Transverse colon (tissue), 4 donors: ENCODE data around the gene ZFHX3. TPM values are rescaled to one million over a fixed set of nuclear protein-coding genes. Genes with fewer than 3 reads are reported as not detected.

Experiments
- DNase-seq: peaks from one replicate; pipeline ENCODE4 v3.0.0-alpha.2; 2019
- H3K27ac ChIP-seq, 4 donors: fragments of 200-600 bp; sonication (generic); 2 replicates each; pipeline ENCODE4 v1.5.1; 2016 to 2018; ENCODE audit warnings: inconsistent platforms in 4 of 4
- H3K27me3 ChIP-seq: fragments of 200-600 bp; sonication (generic); 2 replicates; pipeline ENCODE4 v1.5.1; 2017; ENCODE audit warnings: inconsistent platforms
- H3K36me3 ChIP-seq, 4 donors: fragments of 200-600 bp; sonication (generic); 2 replicates each; pipeline ENCODE4 v1.5.1; 2017 to 2019; ENCODE audit warnings: inconsistent platforms in 4 of 4
- H3K4me1 ChIP-seq, 4 donors: fragments of 200-600 bp; sonication (generic); 2 replicates each; pipeline ENCODE4 v1.5.1; 2017 to 2020; ENCODE audit warnings: inconsistent platforms in 4 of 4
- H3K4me3 ChIP-seq, 4 donors: fragments of 200-600 bp; sonication (generic); 1 replicate in 1 of 4; 2 replicates in 3 of 4; pipeline versions ENCODE4 v1.5.1 to v1.6.1; 2017 to 2019; ENCODE audit warnings: inconsistent platforms in 4 of 4
- H3K9me3 ChIP-seq, 2 donors: fragments of 200-600 bp; sonication (generic); 2 replicates each; pipeline ENCODE4 v1.5.1; 2017 to 2019; ENCODE audit warnings: inconsistent platforms in 2 of 2
- CTCF ChIP-seq, 5 experiments: fragments of 200-600 bp in 3 of 5; fragments of 450-650 bp in 2 of 5; sonication (generic) in 3 of 5; IDR thresholded peaks; 1 replicate in 2 of 5; 2 replicates in 3 of 5; pipeline ENCODE4 v1.5.1; 2016 to 2017; ENCODE audit warnings: antibody characterized with exemption in 5 of 5, inconsistent platforms in 3 of 5, mild to moderate bottlenecking in 2 of 5, moderate library complexity in 1 of 5
- EP300 ChIP-seq: sonication (generic); formaldehyde crosslinking; IDR thresholded peaks from one replicate; pipeline ENCODE4 v1.6.1; 2017; ENCODE audit warnings: antibody characterized with exemption, low read depth
- POLR2A ChIP-seq: fragments of 450-650 bp; IDR thresholded peaks from one replicate; pipeline ENCODE4 v1.6.1; 2016; ENCODE audit warnings: antibody characterized with exemption, mild to moderate bottlenecking, moderate library complexity
- POLR2AphosphoS5 ChIP-seq, 3 donors: sonication (generic); formaldehyde crosslinking; IDR thresholded peaks; one replicate each; pipeline ENCODE4 v1.6.1; 2016; ENCODE audit warnings: antibody characterized with exemption in 3 of 3
- WGBS, 2 donors: methylation state at CpG; one replicate each; pipeline ENCODE4 v1.1.5; 2018; ENCODE audit warnings: low coverage in 1 of 2; 5-methylcytosine and 5-hydroxymethylcytosine counted together
- in situ Hi-C, 4 donors: fragments of 200-750 bp; cut with MboI; loops; one replicate each; pipeline versions ENCODE4 v1.15.0 to v1.15.1; 2017; ENCODE audit warnings: low sequenced_read_pairs in 3 of 4, low pct_ligation_motif_present in 1 of 4, low pct_unique_long_range_greater_than_20kb in 1 of 4
- intact Hi-C: fragments of 100-400 bp; cut with DNase I; formaldehyde crosslinking; loops from one replicate; pipeline ENCODE4 v1.15.1; 2023; ENCODE audit warnings: low total_unique reads
- total RNA-seq, 4 donors: library from RNA; depleted of rRNA; stranded (reverse); fragments of >200 nt; gene quantifications; one replicate each; pipeline ENCODE4 v1.1.0, GENCODE V29; 2016

Gene ZFHX3
- total RNA-seq, 4 donors from 2014 or later, result 12.3 to 23.7 (median 15.3) TPM

GRCh38 chr16:72809446-72809845 lies 238.5 kb downstream of the ZFHX3 start:
- H3K9me3 ChIP-seq, result no peaks in the 10 kb centered on the region
- WGBS, 2 donors, result 83 to 92% methylated on average over 4 of the region's 4 CpGs

GRCh38 chr16:72808754-72809153 lies 239.2 kb downstream of the ZFHX3 start:
- 67% methylated on average over 1 of the region's 1 CpG for WGBS, 2 donors
- DNase-seq, result no peak
- intact Hi-C loops, result no loop called here

More at GRCh38 chr16:72809446-72809845, 238.5 kb downstream of the ZFHX3 start:
- Histone ChIP-seq H3K4me1 (peaks cover 0 to 11% (median 0%) of the 10 kb centered on the region in 4 donors), H3K36me3 (peaks cover 0 to 5% (median 0%) of the 10 kb centered on the region in 4 donors), H3K4me3 (no peak overlapping the region), H3K27ac (no peak overlapping the region), H3K27me3 (no peaks in the 10 kb centered on the region)
- TF ChIP-seq CTCF (IDR thresholded peaks at IDR 0.05), result no peak
- no peak for TF ChIP-seq POLR2AphosphoS5 (IDR thresholded peaks at IDR 0.05)
- no peak for TF ChIP-seq EP300
- no peak for TF ChIP-seq POLR2A
- no peak for DNase-seq
- intact Hi-C loops, result no loop called here
- in situ Hi-C loops, result no loop called here

GRCh38 chr16:72807245-72807644 lies 240.7 kb downstream of the ZFHX3 start:
- Histone ChIP-seq H3K4me3 (no peak overlapping the region), H3K36me3 (peaks cover 0 to 5% (median 0%) of the 10 kb centered on the region in 4 donors), H3K4me1 (peaks cover 0 to 11% (median 0%) of the 10 kb centered on the region in 4 donors), H3K9me3 (no peaks in the 10 kb centered on the region), H3K27ac (no peak overlapping the region), H3K27me3 (no peaks in the 10 kb centered on the region)
- TF ChIP-seq CTCF (IDR thresholded peaks at IDR 0.05), result no peak
- TF ChIP-seq EP300, result no peak
- TF ChIP-seq POLR2A, result no peak
- no peak for TF ChIP-seq POLR2AphosphoS5 (IDR thresholded peaks at IDR 0.05)
- intact Hi-C loops, result no loop called here
- in situ Hi-C loops, result no loop called here
- no peak for DNase-seq
- WGBS, 2 donors, result 80 to 100% methylated on average over 2 to 3 of the region's 3 CpGs

More at GRCh38 chr16:72808754-72809153, 239.2 kb downstream of the ZFHX3 start:
- no peaks in the 10 kb centered on the region for H3K9me3 ChIP-seq
- in situ Hi-C loops, result no loop called here
- peaks cover 0 to 11% (median 0%) of the 10 kb centered on the region in 4 donors for H3K4me1 ChIP-seq
- no peaks in the 10 kb centered on the region for H3K27me3 ChIP-seq
- TF ChIP-seq EP300 (no peak), CTCF (IDR thresholded peaks at IDR 0.05) (no peak), POLR2A (no peak), POLR2AphosphoS5 (IDR thresholded peaks at IDR 0.05) (no peak)
- peaks cover 0 to 5% (median 0%) of the 10 kb centered on the region in 4 donors for H3K36me3 ChIP-seq
- no peak overlapping the region for H3K4me3 ChIP-seq
- no peak overlapping the region for H3K27ac ChIP-seq

DNA sequence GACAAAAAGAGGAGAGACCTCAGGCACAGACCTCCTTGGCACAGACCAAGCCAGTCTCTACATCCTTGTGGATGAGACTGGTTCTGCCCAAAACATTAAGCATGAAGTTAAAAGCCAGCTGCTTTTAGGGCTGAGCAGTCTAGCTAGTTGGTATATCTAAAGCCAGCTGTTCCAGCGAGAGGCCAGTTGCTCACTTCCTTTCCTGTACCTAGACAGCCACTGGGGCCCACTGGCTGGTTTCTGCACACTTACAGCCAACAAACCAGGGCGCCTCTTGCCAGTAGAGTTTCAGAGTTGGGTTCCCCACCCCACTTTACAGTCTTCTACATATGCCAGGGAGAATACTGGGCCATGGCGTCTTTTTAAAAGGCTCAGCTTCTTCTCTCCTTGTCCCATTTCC lies 242.4 kb downstream of the ZFHX3 start:
- intact Hi-C loops (no loop called here), in situ Hi-C loops (no loop called here)
- Histone ChIP-seq H3K36me3 (no peaks in the 10 kb centered on the region), H3K27me3 (no peaks in the 10 kb centered on the region), H3K4me1 (peaks cover 0 to 11% (median 0%) of the 10 kb centered on the region in 4 donors), H3K9me3 (no peaks in the 10 kb centered on the region), H3K4me3 (no peak overlapping the region), H3K27ac (no peak overlapping the region)
- WGBS, 2 donors, result 91 to 100% methylated on average over 2 to 3 of the region's 3 CpGs
- TF ChIP-seq CTCF (IDR thresholded peaks at IDR 0.05), result no peak
- DNase-seq, result no peak
